ENCODE measurements around the gene SERPINB3. TPM values are rescaled to one million over a fixed set of nuclear protein-coding genes. Genes with fewer than 3 reads are reported as not detected.

The SERPINB3 gene
- total and polyA plus RNA-seq, 4 donors: 0.05 TPM; not detected in 3

GRCh38 chr18:63701952-63702351 is 40.3 kb upstream of the SERPINB3 start:
- no peak overlapping the region for H3K4me3 ChIP-seq (ENCODE audit: low read depth in 1 of 3, low read length in 3 of 3)
- DNase-seq (ENCODE audit: low spot score): no peak
- no peak for TF ChIP-seq HNF4A (conservative IDR thresholded peaks at IDR 0.05)
- no peak for TF ChIP-seq RXRA (IDR thresholded peaks at IDR 0.05)
- no peak for TF ChIP-seq FOXA2 (IDR thresholded peaks at IDR 0.05)
- TF ChIP-seq EGR1 (IDR thresholded peaks at IDR 0.05; ENCODE audit: low read depth in 2 of 2): no peak
- no peak for TF ChIP-seq TAF1 (conservative IDR thresholded peaks at IDR 0.05)
- H3K9ac ChIP-seq (ENCODE audit: low read depth in 1 of 2, low read length in 2 of 2): no peak overlapping the region
- no peaks in the 10 kb centered on the region for H3K36me3 ChIP-seq (ENCODE audit: control insufficient read depth in 4 of 4, insufficient read depth in 3 of 4, low read depth in 1 of 4, low read length in 3 of 4)
- 40% methylated on average over 5 of the region's 5 CpGs for WGBS
- no peak overlapping the region for H3K27ac ChIP-seq (ENCODE audit: low read depth in 1 of 2, low read length in 2 of 2)
- H3K9me3 ChIP-seq (ENCODE audit: control insufficient read depth in 4 of 4, low read length in 3 of 4): no peaks in the 10 kb centered on the region
- no peaks in the 10 kb centered on the region for H3K27me3 ChIP-seq (ENCODE audit: control insufficient read depth in 4 of 4, insufficient read depth in 4 of 4, low read length in 3 of 4)
- peaks cover 0 to 3% (median 0%) of the 10 kb centered on the region in 4 donors for H3K4me1 ChIP-seq (ENCODE audit: control insufficient read depth in 4 of 4, insufficient read depth in 4 of 4, low read length in 3 of 4)

- 85% methylated on average over 3 of the region's 3 CpGs for WGBS
- H3K9ac ChIP-seq (ENCODE audit: low read depth in 1 of 2, low read length in 2 of 2): no peak overlapping the region
- no peaks in the 10 kb centered on the region for H3K36me3 ChIP-seq (ENCODE audit: control insufficient read depth in 4 of 4, insufficient read depth in 3 of 4, low read depth in 1 of 4, low read length in 3 of 4)
- H3K27me3 ChIP-seq (ENCODE audit: control insufficient read depth in 4 of 4, insufficient read depth in 4 of 4, low read length in 3 of 4): no peaks in the 10 kb centered on the region
- no peaks in the 10 kb centered on the region for H3K9me3 ChIP-seq (ENCODE audit: control insufficient read depth in 4 of 4, low read length in 3 of 4)
- TF ChIP-seq MAX (IDR thresholded peaks at IDR 0.05): no peak
- H3K27ac ChIP-seq (ENCODE audit: low read depth in 1 of 2, low read length in 2 of 2): no peak overlapping the region
- no peak for DNase-seq (ENCODE audit: low spot score)
- peaks cover 0 to 3% (median 0%) of the 10 kb centered on the region in 4 donors for H3K4me1 ChIP-seq (ENCODE audit: control insufficient read depth in 4 of 4, insufficient read depth in 4 of 4, low read length in 3 of 4)
- H3K4me3 ChIP-seq (ENCODE audit: low read depth in 1 of 3, low read length in 3 of 3): no peak overlapping the region
Observed at GRCh38 chr18:63700501-63700900, 38.8 kb upstream of the SERPINB3 start.

GRCh38 chr18:63697097-63697660 is 35.5 kb upstream of the SERPINB3 start:
- H3K36me3 ChIP-seq (ENCODE audit: control insufficient read depth in 4 of 4, insufficient read depth in 3 of 4, low read depth in 1 of 4, low read length in 3 of 4): no peaks in the 10 kb centered on the region
- no peak overlapping the region for H3K4me3 ChIP-seq (ENCODE audit: low read depth in 1 of 3, low read length in 3 of 3)
- TF ChIP-seq REST (IDR thresholded peaks at IDR 0.05): no peak
- TF ChIP-seq SP1 (IDR thresholded peaks at IDR 0.05): no peak
- TF ChIP-seq CTCF (IDR thresholded peaks at IDR 0.05; ENCODE audit: low read depth, low read length, missing input control): no peak
- no peak for TF ChIP-seq JUND (IDR thresholded peaks at IDR 0.05)
- no peak for DNase-seq (ENCODE audit: low spot score)
- 74% methylated on average over 3 of the region's 3 CpGs for WGBS
- H3K27ac ChIP-seq (ENCODE audit: low read depth in 1 of 2, low read length in 2 of 2): no peak overlapping the region
- H3K4me1 ChIP-seq (ENCODE audit: control insufficient read depth in 4 of 4, insufficient read depth in 4 of 4, low read length in 3 of 4): peaks cover 0 to 3% (median 0%) of the 10 kb centered on the region in 4 donors
- H3K9ac ChIP-seq (ENCODE audit: low read depth in 1 of 2, low read length in 2 of 2): no peak overlapping the region
- H3K9me3 ChIP-seq (ENCODE audit: control insufficient read depth in 4 of 4, low read length in 3 of 4): no peaks in the 10 kb centered on the region
- H3K27me3 ChIP-seq (ENCODE audit: control insufficient read depth in 4 of 4, insufficient read depth in 4 of 4, low read length in 3 of 4): no peaks in the 10 kb centered on the region

All from liver (tissue), 9 donors.